HG02678 (cell line): ENCODE data around the gene PDE3A.

Source experiments
- ATAC-seq: cut with Tn5 transposase; IDR thresholded peaks from one replicate; pipeline ENCODE4 v1.9.1; 2021; ENCODE audit warnings: mild to moderate bottlenecking, moderate library complexity; ENCODE audit not compliant: unreplicated experiment

Gene PDE3A

GRCh38 chr12:20490213-20490612, 121.9 kb downstream of the PDE3A start:
- ATAC-seq, result no peak

GRCh38 chr12:20491290-20491689, 123.0 kb downstream of the PDE3A start:
- no peak for ATAC-seq

GRCh38 chr12:20492251-20492760, 124.0 kb downstream of the PDE3A start:
- ATAC-seq, result no peak

- no peak for ATAC-seq
Measured at GRCh38 chr12:20493934-20494333, 125.6 kb downstream of the PDE3A start.

GRCh38 chr12:20494851-20495250, 126.5 kb downstream of the PDE3A start:
- no peak for ATAC-seq

GRCh38 chr12:20495997-20496396, 127.7 kb downstream of the PDE3A start:
- ATAC-seq, result no peak

- ATAC-seq, result no peak
Measured at GRCh38 chr12:20497707-20498106, 129.4 kb downstream of the PDE3A start.

GRCh38 chr12:20501958-20502357, 133.6 kb downstream of the PDE3A start:
- no peak for ATAC-seq

- no peak for ATAC-seq
Measured at GRCh38 chr12:20503858-20504257, 135.5 kb downstream of the PDE3A start.

GRCh38 chr12:20505056-20505455, 136.7 kb downstream of the PDE3A start:
- ATAC-seq, result no peak

GRCh38 chr12:20507056-20507455, 138.7 kb downstream of the PDE3A start:
- ATAC-seq, result no peak

- no peak for ATAC-seq
Measured at GRCh38 chr12:20507711-20508110, 139.4 kb downstream of the PDE3A start.

- ATAC-seq, result no peak
Measured at GRCh38 chr12:20508359-20508758, 140.0 kb downstream of the PDE3A start.

GRCh38 chr12:20508962-20509361, 140.6 kb downstream of the PDE3A start:
- ATAC-seq, result no peak

GRCh38 chr12:20510811-20511210, 142.5 kb downstream of the PDE3A start:
- ATAC-seq, result no peak

- no peak for ATAC-seq
Measured at GRCh38 chr12:20513189-20513588, 144.9 kb downstream of the PDE3A start.

- no peak for ATAC-seq
Measured at GRCh38 chr12:20514598-20514997, 146.3 kb downstream of the PDE3A start.

- ATAC-seq, result no peak
Measured at GRCh38 chr12:20520532-20520931, 152.2 kb downstream of the PDE3A start.

- no peak for ATAC-seq
Measured at GRCh38 chr12:20523658-20524057, 155.3 kb downstream of the PDE3A start.

GRCh38 chr12:20524113-20524512, 155.8 kb downstream of the PDE3A start:
- no peak for ATAC-seq

GRCh38 chr12:20525064-20525610, 156.8 kb downstream of the PDE3A start:
- ATAC-seq, result no peak

GRCh38 chr12:20527417-20528163, 159.3 kb downstream of the PDE3A start:
- no peak for ATAC-seq

GRCh38 chr12:20528208-20528607, 159.9 kb downstream of the PDE3A start:
- no peak for ATAC-seq
